CD4-positive, alpha-beta memory T cell (primary cell): Measurements from ENCODE around the gene FOXP1. TPM values are rescaled to one million over a fixed set of nuclear protein-coding genes. Genes with fewer than 3 reads are reported as not detected.
"Not testable (repeated sequence)": the region's sequence is repeated elsewhere in the genome, so short reads cannot be mapped to it uniquely, and the experiment has no call there.

ENCODE experiments used
- CTCF ChIA-PET: fragments of 350-600 bp; sonication (Branson Sonifier 250); formaldehyde crosslinking; loops from one replicate; lab custom pipeline; 2021; ENCODE audit warnings: inconsistent platforms; ENCODE audit not compliant: partially characterized antibody; lab: Charles Lee
- POLR2A ChIA-PET: fragments of 350-600 bp; sonication (Branson Sonifier 250); formaldehyde crosslinking; loops from one replicate; lab custom pipeline; 2021; ENCODE audit not compliant: partially characterized antibody; lab: Charles Lee
- DNase-seq, 5 donors: peaks; one replicate each; pipeline versions ENCODE4 v3.0.0 to v3.0.0-alpha.2; 2020 to 2022; ENCODE audit warnings: mixed read lengths in 1 of 5
- H3K27ac ChIP-seq: one replicate; pipeline ENCODE4 v1.7.0; 2013; ENCODE audit warnings: low read depth, low read length
- H3K27me3 ChIP-seq: 2 replicates; pipeline ENCODE4 v1.7.0; 2013; ENCODE audit warnings: mild to moderate bottlenecking, low read length, moderate library complexity; ENCODE audit not compliant: insufficient read depth
- H3K36me3 ChIP-seq: 2 replicates; pipeline ENCODE4 v1.7.0; 2013; ENCODE audit warnings: mild to moderate bottlenecking, low read length, moderate library complexity; ENCODE audit not compliant: insufficient read depth
- H3K4me1 ChIP-seq: 2 replicates; pipeline ENCODE4 v1.7.0; 2013; ENCODE audit warnings: mild to moderate bottlenecking, low read length, moderate library complexity; ENCODE audit not compliant: insufficient read depth
- H3K4me3 ChIP-seq, 2 donors: one replicate each; pipeline ENCODE4 v1.7.0; 2013; ENCODE audit warnings: low read length in 2 of 2, mild to moderate bottlenecking in 1 of 2
- H3K9me3 ChIP-seq, 2 donors: one replicate each; pipeline ENCODE4 v1.7.0; 2013; ENCODE audit warnings: low read length in 2 of 2, control low read depth in 1 of 2; ENCODE audit not compliant: control insufficient read depth in 1 of 2
- H3K27ac Mint-ChIP-seq, 7 donors: one replicate each; pipeline ENCODE4 v1.8.0; 2020 to 2021; ENCODE audit warnings: mixed read lengths in 7 of 7, mild to moderate bottlenecking in 6 of 7, inconsistent platforms in 3 of 7, moderate library complexity in 3 of 7
- H3K27me3 Mint-ChIP-seq, 2 donors: one replicate each; pipeline ENCODE4 v1.8.0; 2020 to 2021; ENCODE audit warnings: mixed read lengths in 2 of 2
- H3K36me3 Mint-ChIP-seq, 2 donors: one replicate each; pipeline ENCODE4 v1.8.0; 2020 to 2021; ENCODE audit warnings: mixed read lengths in 2 of 2, inconsistent platforms in 1 of 2, mild to moderate bottlenecking in 1 of 2
- H3K4me1 Mint-ChIP-seq, 4 donors: one replicate each; pipeline ENCODE4 v1.8.0; 2020 to 2021; ENCODE audit warnings: mixed read lengths in 4 of 4, mild to moderate bottlenecking in 1 of 4
- H3K4me3 Mint-ChIP-seq, 8 donors: one replicate each; pipeline ENCODE4 v1.8.0; 2020 to 2021; ENCODE audit warnings: mixed read lengths in 8 of 8, mild to moderate bottlenecking in 7 of 8, moderate library complexity in 6 of 8, inconsistent platforms in 3 of 8
- H3K9me3 Mint-ChIP-seq, 8 donors: one replicate each; pipeline ENCODE4 v1.8.0; 2020 to 2021; ENCODE audit warnings: mixed read lengths in 8 of 8, mild to moderate bottlenecking in 5 of 8, inconsistent platforms in 3 of 8, moderate library complexity in 1 of 8
- intact Hi-C: fragments of 100-400 bp; cut with micrococcal nuclease; formaldehyde crosslinking; loops from one replicate; pipeline ENCODE4 v1.15.1; 2023
- polyA plus RNA-seq, 2 donors: library from polyadenylated mRNA; unstranded; fragments of 300-500 nt; fragmentation: Illumina TruSeq; gene quantifications; one replicate each; pipeline ENCODE4 v1.2.3, GENCODE V29; 2021
- total RNA-seq, 2 experiments: library from RNA; stranded (reverse); gene quantifications; one replicate each; pipeline ENCODE4 v1.2.3, GENCODE V29; 2021

Gene FOXP1
- total and polyA plus RNA-seq, 4 experiments from 2014 or later, result 189 to 348 (median 279) TPM

DNA sequence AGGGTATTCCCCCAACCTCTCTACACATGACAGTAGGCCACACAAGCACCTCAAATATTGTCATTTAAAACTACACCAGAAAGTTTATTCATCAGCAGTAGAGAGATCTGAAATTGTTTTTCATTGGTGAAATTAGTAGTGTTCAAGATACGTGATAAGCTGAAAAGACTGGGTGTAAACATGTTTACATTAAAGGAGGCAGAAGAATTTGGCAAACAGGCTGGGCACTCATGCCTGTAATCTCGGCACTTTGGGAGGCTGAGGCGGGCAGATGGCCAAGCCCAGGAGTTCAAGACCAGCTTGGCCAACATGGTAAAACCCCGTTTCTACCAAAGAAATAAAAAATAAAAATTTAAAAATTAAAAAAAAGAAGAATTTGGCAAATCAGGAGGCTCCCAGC, 255.6 kb downstream of the FOXP1 start:
- H3K27ac ChIP-seq, result no peak overlapping the region
- ChIA-PET CTCF (no interaction called here), POLR2A (no interaction called here)
- H3K27ac Mint-ChIP-seq, result peak overlapping the region in 1 of 7 donors; percentile 55
- H3K4me1 Mint-ChIP-seq, result peaks cover 6 to 19% (median 15%) of the 10 kb centered on the region in 4 donors
- H3K4me1 ChIP-seq, result no peaks in the 10 kb centered on the region
- H3K4me3 ChIP-seq, result no peak overlapping the region
- H3K27me3 Mint-ChIP-seq, result no peaks in the 10 kb centered on the region
- H3K9me3 ChIP-seq, result no peaks in the 10 kb centered on the region
- no peak overlapping the region for H3K4me3 Mint-ChIP-seq
- intact Hi-C loops, result no loop called here
- H3K36me3 Mint-ChIP-seq, result peaks cover 56 to 59% of the 10 kb centered on the region in 2 donors
- H3K27me3 ChIP-seq, result no peaks in the 10 kb centered on the region
- DNase-seq, result no peak
- no peaks in the 10 kb centered on the region for H3K36me3 ChIP-seq
- H3K9me3 Mint-ChIP-seq, result peaks cover 0 to 7% (median under 1%) of the 10 kb centered on the region in 8 donors

DNA sequence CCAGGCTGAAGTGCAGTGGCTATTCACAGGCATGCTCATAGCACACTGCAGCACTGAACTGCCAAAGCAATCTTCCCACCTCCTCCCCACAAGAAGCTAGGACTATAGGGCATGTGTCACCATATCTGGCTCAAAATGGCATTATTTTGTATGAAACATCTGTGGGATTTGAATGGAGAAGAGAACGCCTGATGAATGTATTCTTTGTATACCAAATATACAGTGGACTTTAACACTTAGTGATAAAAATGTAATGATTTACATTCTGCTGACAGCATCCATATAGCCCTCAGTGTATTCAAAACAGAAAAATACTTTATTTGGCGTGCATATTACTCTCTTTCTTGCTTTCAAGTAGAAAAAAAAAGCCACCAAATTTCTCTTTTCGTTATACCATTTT, 257.8 kb downstream of the FOXP1 start:
- no peaks in the 10 kb centered on the region for H3K27me3 ChIP-seq
- no peaks in the 10 kb centered on the region for H3K27me3 Mint-ChIP-seq
- intact Hi-C loops, result no loop called here
- DNase-seq, result no peak
- H3K27ac Mint-ChIP-seq, result no peak overlapping the region
- H3K4me1 ChIP-seq, result no peaks in the 10 kb centered on the region
- CTCF ChIA-PET, result interaction anchor here (1.3 kb wide), 1 partner anchor 183 kb away, joined by 4 read pairs; no protein-coding TSS in a partner anchor
- peaks cover 0 to 6% (median 0%) of the 10 kb centered on the region in 8 donors for H3K9me3 Mint-ChIP-seq
- H3K27ac ChIP-seq, result no peak overlapping the region
- no peaks in the 10 kb centered on the region for H3K9me3 ChIP-seq
- peaks cover 7 to 22% (median 17%) of the 10 kb centered on the region in 4 donors for H3K4me1 Mint-ChIP-seq
- H3K4me3 Mint-ChIP-seq, result no peak overlapping the region
- POLR2A ChIA-PET, result no interaction called here
- H3K4me3 ChIP-seq, result no peak overlapping the region
- peaks cover 43 to 47% of the 10 kb centered on the region in 2 donors for H3K36me3 Mint-ChIP-seq
- no peaks in the 10 kb centered on the region for H3K36me3 ChIP-seq

DNA sequence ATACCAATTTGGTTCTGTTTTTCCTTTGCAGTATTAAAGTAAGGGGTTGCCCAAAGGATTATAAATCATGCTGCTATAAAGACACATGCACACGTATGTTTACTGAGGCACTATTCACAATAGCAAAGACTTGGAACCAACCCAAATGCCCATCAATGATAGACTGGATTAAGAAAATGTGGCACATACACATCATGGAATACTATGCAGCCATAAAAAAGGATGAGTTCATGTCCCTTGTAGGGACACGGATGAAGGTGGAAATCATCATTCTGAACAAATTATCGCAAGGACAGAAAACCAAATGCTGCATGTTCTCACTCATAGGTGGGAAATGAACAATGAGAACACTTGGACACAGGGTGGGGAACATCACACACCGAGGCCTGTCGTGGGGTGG, 259.3 kb downstream of the FOXP1 start:
- POLR2A ChIA-PET, H3K4me3 Mint-ChIP-seq, H3K9me3 Mint-ChIP-seq, H3K27me3 ChIP-seq, H3K9me3 ChIP-seq, H3K4me1 ChIP-seq, H3K36me3 ChIP-seq, CTCF ChIA-PET, H3K4me3 ChIP-seq, H3K27ac ChIP-seq, H3K27me3 Mint-ChIP-seq, intact Hi-C loops, DNase-seq: not testable (repeated sequence)
- Mint-ChIP-seq H3K27ac (peak overlapping the region in 1 of 7 donors; percentile 30), H3K36me3 (peaks cover 30 to 32% of the 10 kb centered on the region in 2 donors), H3K4me1 (peaks cover 7 to 22% (median 16%) of the 10 kb centered on the region in 4 donors)

DNA sequence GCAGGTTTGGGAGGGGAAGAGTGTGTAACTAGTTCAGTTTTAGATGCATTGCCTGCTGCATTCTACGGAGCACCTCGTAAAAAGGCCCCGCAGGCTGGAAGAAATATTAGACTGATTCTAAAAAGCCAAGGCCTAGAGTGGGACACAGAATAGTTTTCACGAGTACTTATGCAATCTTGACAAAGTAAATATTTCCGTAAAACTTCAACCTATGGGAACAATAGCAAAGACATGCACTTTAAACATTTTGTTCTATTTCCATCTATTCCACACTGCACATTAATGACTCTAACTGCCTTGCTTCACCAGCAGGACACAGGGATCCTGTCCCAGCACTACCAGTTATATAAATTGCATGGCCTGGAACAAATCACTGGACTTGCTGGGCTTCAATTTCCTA, 260.0 kb downstream of the FOXP1 start:
- no peaks in the 10 kb centered on the region for H3K9me3 Mint-ChIP-seq
- H3K27me3 Mint-ChIP-seq, result no peaks in the 10 kb centered on the region
- no peak overlapping the region for H3K4me3 Mint-ChIP-seq
- H3K27me3 ChIP-seq, result no peaks in the 10 kb centered on the region
- no peaks in the 10 kb centered on the region for H3K4me1 ChIP-seq
- no peak for DNase-seq
- H3K4me1 Mint-ChIP-seq, result peaks cover 11 to 27% (median 17%) of the 10 kb centered on the region in 4 donors
- peaks cover 28 to 31% of the 10 kb centered on the region in 2 donors for H3K36me3 Mint-ChIP-seq
- CTCF ChIA-PET, result no interaction called here
- H3K27ac ChIP-seq, result no peak overlapping the region
- intact Hi-C loops, result no loop called here
- H3K4me3 ChIP-seq, result no peak overlapping the region
- H3K27ac Mint-ChIP-seq, result no peak overlapping the region
- POLR2A ChIA-PET, result no interaction called here
- no peaks in the 10 kb centered on the region for H3K9me3 ChIP-seq
- no peaks in the 10 kb centered on the region for H3K36me3 ChIP-seq

DNA sequence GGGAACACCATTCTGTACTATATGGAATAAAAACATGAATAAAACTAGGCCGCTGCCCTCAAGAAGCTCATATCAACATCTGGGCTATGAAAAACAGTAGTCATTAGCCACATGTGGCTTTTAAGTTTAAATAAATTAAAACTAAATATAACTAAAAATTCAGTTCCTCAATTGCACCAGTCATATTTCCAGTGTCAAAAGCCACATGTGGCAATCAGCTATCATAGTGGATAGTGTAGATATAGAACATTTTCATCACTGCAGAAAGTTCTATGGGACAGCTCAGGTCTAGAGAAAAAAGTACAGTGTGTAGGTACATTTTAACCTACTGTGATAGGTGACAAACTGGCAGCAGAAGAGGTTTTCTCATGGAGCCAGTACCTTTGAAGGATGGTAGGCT, 261.4 kb downstream of the FOXP1 start:
- H3K9me3 Mint-ChIP-seq, result no peaks in the 10 kb centered on the region
- no peak overlapping the region for H3K4me3 ChIP-seq
- CTCF ChIA-PET, result interaction anchor here (1.5 kb wide), 1 partner anchor 10 kb away, joined by 4 read pairs; no protein-coding TSS in a partner anchor
- intact Hi-C loops, result no loop called here
- peaks cover 19 to 21% of the 10 kb centered on the region in 2 donors for H3K36me3 Mint-ChIP-seq
- peak overlapping the region in 1 of 7 donors; percentile 8 for H3K27ac Mint-ChIP-seq
- no peak for DNase-seq
- H3K36me3 ChIP-seq, result no peaks in the 10 kb centered on the region
- H3K27me3 ChIP-seq, result no peaks in the 10 kb centered on the region
- peaks cover 17 to 33% (median 20%) of the 10 kb centered on the region in 4 donors for H3K4me1 Mint-ChIP-seq
- no peaks in the 10 kb centered on the region for H3K4me1 ChIP-seq
- H3K9me3 ChIP-seq, result no peaks in the 10 kb centered on the region
- no peaks in the 10 kb centered on the region for H3K27me3 Mint-ChIP-seq
- H3K4me3 Mint-ChIP-seq, result peak overlapping the region in 1 of 8 donors; percentile 27
- H3K27ac ChIP-seq, result no peak overlapping the region
- POLR2A ChIA-PET, result interaction anchor here (0.6 kb wide), 1 partner anchor 263 kb away, joined by 3 read pairs; no protein-coding TSS in a partner anchor

DNA sequence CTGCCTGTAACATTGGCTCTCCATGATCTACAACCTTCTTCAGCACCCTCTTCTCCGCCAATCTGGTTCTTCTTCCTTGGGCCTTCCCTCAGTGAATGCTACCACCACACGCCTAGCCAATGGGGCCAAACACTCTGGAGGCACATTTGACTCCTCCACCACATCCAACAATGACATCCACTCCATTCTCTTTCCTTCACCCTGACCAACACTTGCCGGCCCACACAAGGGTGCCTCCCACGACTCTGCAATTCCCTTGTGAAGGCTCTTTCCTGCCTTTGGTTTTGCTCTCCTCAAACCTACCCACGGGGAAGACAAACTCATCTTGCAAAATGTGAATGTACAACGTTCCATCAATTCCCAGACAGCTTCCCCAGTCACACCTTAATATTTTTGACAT, 263.8 kb downstream of the FOXP1 start:
- Mint-ChIP-seq H3K36me3 (peaks cover 9% of the 10 kb centered on the region in 2 donors), H3K27ac (no peak overlapping the region), H3K4me1 (peaks cover 15 to 35% (median 22%) of the 10 kb centered on the region in 4 donors), H3K27me3 (no peaks in the 10 kb centered on the region), H3K4me3 (no peak overlapping the region), H3K9me3 (no peaks in the 10 kb centered on the region)
- ChIA-PET CTCF (no interaction called here), POLR2A (no interaction called here)
- Histone ChIP-seq H3K27ac (no peak overlapping the region), H3K9me3 (no peaks in the 10 kb centered on the region), H3K36me3 (no peaks in the 10 kb centered on the region), H3K27me3 (no peaks in the 10 kb centered on the region), H3K4me1 (peaks cover 9% of the 10 kb centered on the region), H3K4me3 (no peak overlapping the region)
- intact Hi-C loops, result no loop called here
- no peak for DNase-seq

DNA sequence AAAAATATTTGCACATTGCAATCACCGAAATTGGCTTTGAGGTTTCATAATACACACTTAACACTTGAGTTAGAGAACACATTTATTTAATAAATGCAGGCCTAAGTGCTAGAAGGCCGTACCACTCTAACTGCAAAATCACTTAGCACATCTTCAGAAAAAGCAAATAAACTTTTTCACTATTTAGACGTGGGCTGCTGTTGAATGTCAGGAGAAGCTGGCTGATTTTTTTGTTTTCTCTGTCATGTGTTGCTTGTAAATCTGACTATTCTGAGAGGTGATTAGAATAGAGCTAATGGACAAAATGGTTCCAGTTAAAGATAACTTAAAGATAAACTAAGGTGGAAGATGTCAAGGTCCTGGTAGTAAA, 265.1 kb downstream of the FOXP1 start:
- ChIA-PET POLR2A (no interaction called here), CTCF (no interaction called here)
- Mint-ChIP-seq H3K4me3 (no peak overlapping the region), H3K4me1 (peaks cover 15 to 35% (median 22%) of the 10 kb centered on the region in 4 donors), H3K36me3 (peaks cover 3 to 9% of the 10 kb centered on the region in 2 donors), H3K27me3 (no peaks in the 10 kb centered on the region), H3K9me3 (no peaks in the 10 kb centered on the region), H3K27ac (peak overlapping the region in 1 of 7 donors; percentile 38)
- no peaks in the 10 kb centered on the region for H3K36me3 ChIP-seq
- no peaks in the 10 kb centered on the region for H3K27me3 ChIP-seq
- H3K4me1 ChIP-seq, result peaks cover 9% of the 10 kb centered on the region
- intact Hi-C loops, result no loop called here
- no peak overlapping the region for H3K4me3 ChIP-seq
- no peak overlapping the region for H3K27ac ChIP-seq
- DNase-seq, result no peak
- no peaks in the 10 kb centered on the region for H3K9me3 ChIP-seq
